GM23248 (cell line): ENCODE measurements around the gene RPL6.

Experiments
- EZH2 ChIP-seq: fragments of 200-600 bp; sonication (generic); IDR thresholded peaks from 2 replicates; pipeline ENCODE4 v1.6.1; 2018; ENCODE audit warnings: antibody characterized with exemption, mild to moderate bottlenecking; ENCODE audit not compliant: insufficient read depth, poor library complexity, severe bottlenecking
- EZH2phosphoT487 ChIP-seq: fragments of 200-600 bp; sonication (generic); IDR thresholded peaks from 2 replicates; pipeline ENCODE4 v1.6.1; 2018; ENCODE audit warnings: antibody characterized with exemption, moderate library complexity, mild to moderate bottlenecking, low read depth; ENCODE audit not compliant: insufficient read depth

- TF ChIP-seq EZH2phosphoT487 (no peak), EZH2 (no peak)
These were observed 26.5 kb downstream of the RPL6 start for GRCh38 chr12:112382866-112383265.
